T-helper 9 cell (primary cell): ENCODE results near the gene GATAD1.
A peak's percentile ranks its signal among the peaks of the same experiment; 100 is the strongest.
"Not testable (repeated sequence)": the region's sequence is repeated elsewhere in the genome, so short reads cannot be mapped to it uniquely, and the experiment has no call there.

Experiments
- DNase-seq: peaks from one replicate; pipeline ENCODE4 v3.0.0-alpha.2; 2020
- total RNA-seq, 2 donors: gene quantifications; one replicate each; lab custom pipeline; 2026; lab: John Stamatoyannopoulos, UW

GATAD1 gene, protein sequence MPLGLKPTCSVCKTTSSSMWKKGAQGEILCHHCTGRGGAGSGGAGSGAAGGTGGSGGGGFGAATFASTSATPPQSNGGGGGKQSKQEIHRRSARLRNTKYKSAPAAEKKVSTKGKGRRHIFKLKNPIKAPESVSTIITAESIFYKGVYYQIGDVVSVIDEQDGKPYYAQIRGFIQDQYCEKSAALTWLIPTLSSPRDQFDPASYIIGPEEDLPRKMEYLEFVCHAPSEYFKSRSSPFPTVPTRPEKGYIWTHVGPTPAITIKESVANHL
- 23.9 to 27.3 reads per million in 2 donors for total RNA-seq

DNA sequence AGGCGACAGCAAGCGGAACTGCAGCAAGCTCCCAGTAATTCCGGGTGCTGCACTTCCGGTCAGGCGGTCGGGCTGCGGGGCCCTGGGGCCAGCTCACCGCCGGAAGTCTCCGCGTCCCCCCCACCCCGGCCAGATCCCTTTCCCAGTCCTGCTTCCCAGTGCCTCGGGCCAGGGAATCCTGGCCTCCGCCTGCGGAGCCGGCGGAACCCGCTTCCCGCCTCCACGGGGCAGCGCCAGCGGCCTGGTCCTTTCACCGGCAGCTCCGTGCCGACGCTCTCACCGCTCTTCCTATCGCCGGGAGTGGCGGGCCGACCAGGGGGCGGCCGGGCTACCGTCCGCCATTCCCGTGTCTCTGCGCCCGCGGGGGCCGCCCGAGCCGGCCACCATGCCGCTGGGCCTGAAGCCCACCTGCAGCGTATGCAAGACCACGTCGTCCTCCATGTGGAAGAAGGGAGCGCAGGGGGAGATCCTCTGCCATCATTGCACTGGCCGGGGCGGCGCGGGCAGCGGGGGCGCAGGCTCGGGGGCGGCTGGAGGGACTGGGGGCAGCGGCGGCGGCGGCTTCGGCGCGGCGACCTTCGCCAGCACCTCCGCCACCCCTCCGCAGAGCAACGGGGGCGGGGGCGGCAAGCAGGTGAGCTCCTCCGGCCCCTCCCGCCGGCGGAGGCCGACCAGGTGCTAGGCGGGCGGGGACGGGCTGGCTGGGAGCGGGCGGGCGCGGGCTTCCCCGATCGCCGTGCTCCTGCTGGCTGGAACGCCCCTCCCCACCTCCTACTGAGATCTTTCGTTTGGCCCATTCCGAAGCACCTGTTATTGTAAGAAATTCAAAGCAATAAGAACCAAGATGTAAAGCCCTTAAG lies at the start of gene GATAD1:
TSS of gene GATAD1 (plus strand) at position 138 of the 860 bp plus-strand sequence. CDS start at position 386, 248 bp downstream.
- DNase-seq: peak; percentile 71

DNA sequence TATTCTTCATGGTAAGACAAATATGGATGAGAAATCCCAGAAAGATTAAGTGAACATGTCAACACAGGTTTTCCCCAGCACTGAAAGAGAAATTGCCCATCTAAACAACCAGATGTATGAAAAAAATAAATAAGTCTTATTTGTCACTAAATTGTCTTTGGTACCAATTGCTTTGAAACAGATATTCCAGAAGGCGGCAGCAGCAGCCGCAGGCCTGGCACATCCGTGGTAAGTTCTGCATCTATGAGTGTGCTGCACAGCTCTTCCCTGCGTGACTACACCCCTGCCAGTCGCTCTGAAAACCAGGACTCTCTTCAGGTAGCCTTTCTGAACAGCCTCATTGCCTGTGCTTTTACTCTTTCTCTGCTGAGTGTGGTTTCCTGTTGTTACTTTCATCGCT lies 49.7 kb upstream of the GATAD1 start:
- no peak for DNase-seq

DNA sequence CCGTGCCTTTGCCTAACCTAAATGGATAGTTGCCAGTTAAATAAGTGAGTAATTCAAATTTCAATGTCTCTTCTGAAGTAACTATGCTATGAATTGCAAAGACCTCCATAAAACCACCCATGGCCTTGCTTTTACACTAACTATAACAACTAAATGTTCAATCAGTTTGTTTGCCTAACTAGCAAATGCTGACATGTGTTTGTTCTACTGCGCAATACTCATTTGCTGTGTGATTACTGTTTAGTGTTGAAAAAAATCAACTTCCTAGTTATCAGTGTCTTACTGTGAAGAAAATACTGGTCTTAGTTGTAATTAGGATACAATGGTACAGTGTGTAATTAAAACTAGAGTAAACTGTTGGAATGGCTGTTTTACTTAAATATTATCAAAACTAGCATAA lies 47.3 kb upstream of the GATAD1 start:
- DNase-seq: no peak

DNA sequence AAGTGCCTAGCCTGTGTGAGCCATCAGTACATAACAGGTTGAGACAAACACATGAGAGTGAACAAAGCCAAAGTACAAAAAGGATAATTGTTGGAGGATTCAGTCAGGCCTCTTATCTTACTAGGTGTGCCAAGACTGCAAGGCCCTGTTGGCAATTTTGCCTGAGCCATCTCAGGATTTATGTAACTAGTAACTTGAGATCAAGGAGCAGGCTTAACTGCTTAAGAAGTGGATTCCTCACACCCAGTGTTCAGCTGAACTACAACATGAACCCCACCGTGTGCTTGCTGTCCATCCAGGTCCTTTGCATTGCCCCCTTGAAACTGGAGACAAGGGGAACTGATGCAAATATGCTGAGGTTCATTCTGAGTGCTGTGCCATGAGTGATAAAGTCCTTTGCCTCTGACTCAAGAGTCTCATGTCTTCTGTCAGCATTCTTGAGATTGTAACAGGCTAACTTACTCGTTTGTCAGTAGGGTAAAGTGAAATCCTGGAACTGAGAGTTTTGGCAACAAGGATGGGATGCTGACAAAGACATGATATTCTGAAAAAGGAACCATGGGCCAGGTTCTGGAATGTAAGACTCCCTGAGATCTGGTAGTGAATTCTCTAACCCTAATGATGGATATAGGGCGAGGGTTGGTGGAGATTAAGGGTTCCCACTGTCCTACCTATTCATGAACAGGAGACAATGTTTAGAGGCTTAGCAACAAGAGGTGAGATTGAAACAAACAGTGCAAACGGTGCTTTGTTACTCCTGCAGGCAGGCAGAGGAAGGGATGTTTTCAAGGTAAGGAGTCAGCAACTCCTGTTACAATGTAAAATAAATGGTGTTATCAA lies 44.1 kb upstream of the GATAD1 start:
- DNase-seq: no peak

DNA sequence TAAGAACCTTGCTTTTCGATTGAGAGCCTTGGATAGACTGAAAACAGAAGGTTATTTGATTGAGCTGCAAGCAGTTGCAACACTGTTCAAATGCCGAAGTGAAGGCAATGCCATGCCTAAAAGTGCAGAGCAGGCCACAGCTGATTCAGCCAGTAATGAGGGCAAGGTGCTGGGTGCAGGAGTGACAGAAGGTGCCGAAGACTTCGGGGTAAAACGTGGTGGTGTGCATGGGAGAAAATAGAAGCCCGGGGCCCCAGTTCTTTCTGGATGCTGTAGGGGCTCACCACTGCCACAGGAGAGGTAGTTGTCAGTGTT lies 43.6 kb upstream of the GATAD1 start:
- no peak for DNase-seq

DNA sequence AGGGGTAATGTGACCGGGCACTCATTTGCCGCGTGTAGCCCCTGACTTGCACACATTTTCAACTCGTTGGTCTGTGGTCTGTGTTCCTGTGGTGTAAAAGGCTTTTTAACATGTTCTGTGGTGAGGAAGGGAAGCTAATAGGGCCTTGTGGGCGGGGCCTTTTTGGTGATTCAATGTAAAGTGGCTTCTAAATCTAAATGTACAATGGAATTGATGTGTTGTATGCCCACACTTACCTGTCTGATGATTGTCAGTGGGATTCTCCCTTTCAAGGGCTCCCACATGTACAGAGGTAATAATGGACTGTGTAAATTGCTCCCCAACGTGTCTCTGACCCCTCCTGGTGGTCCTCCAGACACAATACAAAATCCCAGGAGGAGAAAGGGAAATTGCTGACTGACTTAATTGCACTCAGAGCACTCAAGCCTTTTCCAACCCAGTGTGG lies 43.1 kb upstream of the GATAD1 start:
- DNase-seq: no peak

DNA sequence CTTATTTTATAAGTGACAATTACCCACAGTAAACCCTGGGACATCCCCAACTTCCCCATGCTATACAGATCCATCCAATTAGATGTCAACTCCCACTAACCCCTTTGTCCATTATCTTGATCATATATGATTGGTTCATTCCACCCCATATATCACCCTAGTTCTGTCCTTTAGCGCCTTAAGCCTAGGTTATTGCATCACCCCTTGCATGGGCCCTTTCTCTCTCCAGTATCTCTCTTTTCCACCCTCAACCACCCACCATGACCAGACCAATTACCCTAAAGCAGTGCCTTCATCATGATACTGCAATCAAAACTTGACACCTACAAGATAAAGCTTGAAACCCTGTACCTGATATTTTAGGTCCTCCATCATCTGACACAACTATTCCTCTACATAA lies 37.9 kb upstream of the GATAD1 start:
- no peak for DNase-seq

DNA sequence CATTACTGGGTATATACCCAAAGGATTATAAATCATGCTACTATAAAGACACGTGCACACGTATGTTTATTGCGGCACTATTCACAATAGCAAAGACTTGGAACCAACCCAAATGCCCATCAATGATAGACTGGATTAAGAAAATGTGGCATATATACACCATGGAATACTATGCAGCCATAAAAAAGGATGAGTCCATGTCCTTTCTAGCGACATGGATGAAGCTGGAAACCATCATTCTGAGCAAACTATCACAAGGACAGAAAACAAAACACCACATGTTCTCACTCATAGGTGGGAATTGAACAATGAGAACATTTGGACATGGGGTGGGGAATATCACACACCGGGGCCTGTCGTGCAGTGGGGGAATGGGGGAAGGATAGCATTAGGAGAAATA lies 37.1 kb upstream of the GATAD1 start:
- DNase-seq: not testable (repeated sequence)

DNA sequence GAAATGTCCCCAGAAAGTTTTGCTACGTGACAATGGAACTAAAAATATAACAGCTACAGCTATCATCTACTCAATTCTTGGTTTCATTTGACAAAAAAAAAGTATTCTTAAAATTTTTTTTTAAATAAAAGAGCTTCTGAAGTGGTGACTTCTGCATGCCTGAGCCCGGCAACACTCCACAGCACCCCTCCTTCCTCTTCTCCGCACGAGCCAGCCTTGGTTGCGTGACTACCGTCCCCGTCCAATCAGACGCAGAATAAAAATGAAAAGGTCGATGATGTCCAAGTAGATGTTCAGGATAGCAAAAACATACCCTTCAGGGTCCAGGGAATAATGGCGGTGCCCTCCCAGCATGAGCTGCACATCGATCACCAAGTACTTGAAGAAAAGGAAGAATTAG lies 34.5 kb upstream of the GATAD1 start:
- DNase-seq: no peak

DNA sequence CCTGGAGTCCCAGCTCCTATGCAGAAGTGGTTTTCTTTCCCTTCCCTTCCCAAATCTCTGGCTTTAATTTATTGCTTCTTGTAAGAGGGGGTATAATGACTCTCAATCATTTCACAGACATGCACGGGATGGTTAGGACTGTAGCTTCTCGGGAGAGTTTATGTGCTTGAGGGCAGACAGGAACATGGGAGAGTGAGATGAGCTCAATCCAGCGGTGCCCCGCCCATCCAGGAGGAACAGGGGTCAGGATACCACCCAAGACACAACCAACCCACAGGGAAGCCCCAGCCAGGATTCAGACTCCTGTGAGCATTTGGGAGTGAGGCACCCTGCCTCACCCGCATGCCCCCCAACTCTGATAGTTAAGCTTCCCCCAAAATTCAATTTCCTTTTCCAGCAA lies 33.7 kb upstream of the GATAD1 start:
- DNase-seq: no peak

DNA sequence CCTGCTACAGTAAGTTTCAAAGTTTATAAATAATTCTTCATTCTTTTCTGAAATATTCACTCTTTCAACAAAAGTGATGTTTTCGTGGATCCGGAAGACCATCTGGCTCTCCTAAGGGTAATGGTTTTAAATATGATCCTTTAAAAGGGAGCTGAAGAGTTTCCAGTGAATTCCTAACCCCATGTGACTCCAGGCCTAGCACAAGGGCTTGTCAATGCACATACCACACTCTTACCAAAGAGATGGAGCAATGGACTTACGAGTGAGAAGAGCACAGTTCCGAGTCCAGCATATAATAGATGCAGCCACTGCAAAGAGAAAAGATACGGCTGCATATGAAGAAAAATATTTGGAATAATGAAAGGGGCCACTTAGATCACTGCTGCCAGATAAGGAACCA lies 32.1 kb upstream of the GATAD1 start:
- DNase-seq: no peak

DNA sequence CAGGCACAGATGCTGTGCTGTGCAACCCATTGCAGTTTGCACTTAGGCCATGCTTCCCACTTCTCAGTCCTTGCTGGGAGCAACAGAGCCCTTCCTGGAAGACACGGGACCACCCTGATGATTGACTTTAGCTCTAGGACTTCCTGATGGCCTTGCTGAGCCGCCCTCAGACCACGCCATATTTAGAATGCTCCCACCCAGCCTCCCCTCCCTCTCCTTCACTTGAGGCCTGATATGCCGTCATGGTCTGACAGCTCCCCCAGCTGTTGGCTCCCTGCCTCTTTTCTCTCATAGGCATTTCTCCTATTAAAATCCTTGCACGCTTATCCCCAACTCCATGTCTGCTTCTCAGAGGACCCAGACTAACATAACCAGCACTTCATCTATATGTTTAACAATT lies 29.4 kb upstream of the GATAD1 start:
- DNase-seq: no peak

DNA sequence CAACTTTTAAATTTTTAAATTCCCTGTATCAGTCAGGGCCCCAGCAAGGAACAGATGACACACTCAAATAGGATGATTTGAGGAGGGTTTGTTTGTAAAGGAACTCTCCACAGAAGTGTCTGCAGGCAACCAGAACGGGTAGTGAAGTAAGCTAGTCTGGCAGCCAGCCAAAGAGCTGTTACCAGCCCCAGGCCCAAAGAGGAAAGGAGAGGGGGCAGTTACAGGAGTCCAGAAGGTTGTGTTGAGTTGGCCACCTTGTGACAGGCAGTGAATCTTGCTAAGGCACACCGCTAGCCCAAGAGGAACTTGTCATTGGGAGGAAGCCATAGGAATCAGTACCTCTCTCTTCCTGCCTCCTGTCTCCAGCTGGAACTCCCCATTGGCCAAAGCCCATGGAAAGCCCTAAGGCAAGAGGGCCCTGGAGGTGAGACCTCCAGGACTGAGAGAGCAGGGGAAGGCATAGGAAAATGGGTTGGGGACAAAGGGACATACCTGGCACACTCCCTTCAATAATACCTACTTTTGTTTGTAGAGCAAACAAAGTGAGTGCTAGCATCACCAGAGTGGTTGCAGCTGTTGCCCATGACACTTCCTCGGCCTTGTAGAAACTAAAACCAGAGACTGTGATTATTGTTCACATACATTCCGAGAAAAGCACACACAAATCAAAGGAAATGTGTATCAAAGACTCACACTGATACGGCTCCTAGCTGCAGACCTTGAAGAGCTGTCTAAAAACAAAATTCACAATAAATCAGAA lies 25.4 kb upstream of the GATAD1 start:
- DNase-seq: no peak

DNA sequence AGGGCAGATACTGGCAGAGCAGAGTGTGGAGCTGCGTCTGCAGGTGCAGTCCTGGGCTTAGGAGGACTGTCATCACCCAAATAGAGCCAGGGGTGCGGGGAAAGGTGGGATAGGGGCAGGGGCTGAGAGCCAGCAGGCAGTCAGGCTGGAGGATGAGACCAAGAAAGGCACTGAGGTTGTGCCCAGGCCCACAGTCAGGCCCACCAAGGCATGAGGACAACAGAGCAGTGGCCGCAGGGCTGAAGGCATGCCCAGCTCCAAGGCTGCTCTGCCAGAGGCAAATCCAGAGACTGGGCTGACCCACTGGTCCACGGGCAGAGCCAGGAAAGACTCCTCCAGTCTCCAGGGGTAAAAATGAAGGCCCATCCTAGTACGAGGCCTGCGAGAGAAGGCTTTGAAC lies 24.4 kb upstream of the GATAD1 start:
- DNase-seq: no peak

DNA sequence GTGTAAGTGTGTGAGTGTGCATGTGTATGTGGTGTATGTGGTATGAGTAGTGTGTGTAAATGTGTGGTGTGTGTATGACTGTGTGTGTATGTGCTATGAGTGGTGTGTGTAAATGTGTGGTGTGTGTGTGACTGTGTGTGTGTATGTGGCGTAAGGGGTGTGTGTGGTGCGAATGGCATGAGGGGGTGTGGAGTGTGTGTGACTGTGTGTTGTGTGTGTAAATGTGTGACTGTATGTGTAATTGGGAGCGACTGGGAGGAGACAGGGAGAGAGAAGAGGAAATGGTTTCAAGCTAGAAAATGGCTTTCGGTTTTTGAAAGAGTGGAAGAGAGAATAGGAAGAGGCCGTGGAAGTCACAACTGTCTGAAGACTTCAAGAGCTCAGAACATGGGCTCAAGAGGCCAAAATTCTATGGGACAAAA lies 23.6 kb upstream of the GATAD1 start:
- no peak for DNase-seq

DNA sequence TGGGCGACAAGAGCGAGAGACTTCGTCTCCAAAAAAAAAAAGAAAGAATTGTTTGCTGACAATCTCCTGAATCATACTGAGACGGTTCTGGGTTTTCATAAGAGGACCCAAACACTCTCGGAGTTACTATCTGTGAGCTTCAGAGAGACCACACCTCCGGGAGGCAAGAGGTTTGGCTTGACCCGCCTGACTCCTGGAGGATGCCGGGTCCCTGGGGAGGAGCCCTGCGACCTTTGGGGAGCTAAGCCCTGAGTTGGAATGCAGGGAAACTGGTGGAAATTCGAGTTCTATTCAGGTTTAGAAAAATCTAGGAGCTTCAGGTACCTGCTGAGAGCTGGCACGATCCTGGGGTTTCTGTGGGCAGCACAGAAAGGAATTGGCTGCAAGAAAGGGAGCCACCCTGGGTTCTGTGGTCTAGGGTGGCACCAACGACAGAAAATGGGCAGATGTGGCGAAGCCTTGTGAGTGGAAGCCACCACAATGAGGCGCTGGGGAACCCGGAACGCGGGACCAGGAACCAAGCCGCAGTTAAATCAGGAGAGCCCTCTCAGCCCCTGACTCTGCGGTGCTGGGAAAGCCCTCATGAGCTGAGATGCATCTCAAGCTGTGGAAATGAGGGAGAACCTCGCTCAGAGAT lies 21.9 kb upstream of the GATAD1 start:
- no peak for DNase-seq

DNA sequence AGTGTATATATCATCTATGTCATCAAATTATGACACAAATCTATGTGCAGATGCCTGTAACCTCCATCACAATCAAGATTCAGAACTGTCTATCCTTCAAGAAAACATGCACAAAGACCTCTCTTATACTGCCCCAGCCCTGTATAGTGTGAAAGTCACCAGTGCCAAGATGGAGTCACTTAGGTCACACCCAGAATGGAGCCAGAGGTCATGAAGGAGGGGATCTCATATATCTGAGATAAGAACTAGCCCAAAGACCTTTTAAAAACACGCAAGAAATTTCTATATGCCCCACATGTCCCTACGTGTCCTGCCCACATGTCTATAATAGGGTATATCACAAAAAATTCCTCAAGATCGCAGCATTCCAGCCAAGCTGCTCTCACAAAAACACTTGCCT lies 20.1 kb upstream of the GATAD1 start:
- no peak for DNase-seq

DNA sequence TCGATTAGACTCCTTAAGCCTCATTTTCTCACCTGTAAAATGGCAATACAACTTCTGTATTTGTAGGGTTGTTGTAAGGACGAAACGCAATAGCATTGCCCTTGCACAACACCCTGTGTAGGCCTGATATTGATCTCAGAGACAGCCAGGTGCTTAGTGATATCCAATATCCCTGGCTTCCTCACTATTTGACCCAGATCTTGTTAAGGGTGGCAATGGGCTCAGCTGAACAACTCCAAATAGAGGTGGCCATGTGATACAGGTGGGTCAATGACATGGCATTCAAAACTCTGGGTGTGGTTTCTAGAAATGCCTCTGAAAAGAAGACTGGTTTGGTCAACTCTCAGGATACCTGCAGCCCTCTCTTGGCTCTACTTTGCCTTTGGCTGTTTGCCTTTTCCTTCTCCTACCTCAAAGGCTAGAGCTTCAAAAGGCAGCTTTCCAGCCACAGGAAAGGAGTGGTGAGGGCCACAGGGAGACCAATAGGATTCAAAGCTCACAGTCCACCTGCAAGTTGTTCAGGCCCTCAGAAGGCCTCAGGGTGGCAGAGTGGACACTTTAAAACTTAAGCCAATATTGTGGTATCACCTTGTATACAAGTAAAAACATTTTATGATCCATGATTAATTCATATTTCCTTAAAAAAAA lies 14.9 kb upstream of the GATAD1 start:
- no peak for DNase-seq

DNA sequence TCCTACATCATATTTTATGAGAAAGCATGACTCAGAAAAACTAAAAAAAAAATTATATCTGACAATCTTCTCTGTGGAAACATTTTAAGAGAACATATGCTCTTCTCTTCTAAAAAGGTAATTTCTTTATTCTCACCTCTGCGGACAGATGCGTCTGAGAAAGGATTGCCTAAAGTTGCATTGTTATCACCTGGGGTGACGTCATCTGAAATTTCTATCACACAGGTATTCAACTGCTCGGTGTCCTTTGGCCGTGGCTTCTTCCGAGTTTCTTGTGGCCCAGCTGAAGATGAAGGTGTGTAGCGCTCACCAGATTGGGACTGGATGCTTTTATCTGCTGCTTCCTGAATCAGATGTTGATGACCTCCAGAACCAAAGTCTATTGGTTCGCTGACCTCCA lies 14.3 kb upstream of the GATAD1 start:
- no peak for DNase-seq

DNA sequence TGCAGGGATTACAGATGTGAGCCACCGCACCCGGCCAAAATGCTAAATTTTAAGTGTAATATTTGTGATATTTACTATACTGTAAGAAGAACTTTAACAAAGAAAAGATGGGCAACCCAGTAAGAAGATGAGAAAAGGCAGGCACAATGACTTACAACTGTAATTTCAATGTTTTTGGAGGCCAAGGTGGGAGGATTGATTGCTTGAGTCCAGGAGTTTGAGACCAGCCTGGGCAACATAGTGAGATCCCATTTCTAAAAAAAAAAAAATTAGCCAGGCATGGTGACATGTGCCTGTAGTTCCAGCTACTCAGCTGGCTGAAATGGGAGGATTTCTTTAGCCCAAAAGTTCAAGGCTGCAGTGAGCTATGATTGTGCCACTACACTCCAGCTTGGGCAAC lies 11.7 kb upstream of the GATAD1 start:
- DNase-seq: no peak

DNA sequence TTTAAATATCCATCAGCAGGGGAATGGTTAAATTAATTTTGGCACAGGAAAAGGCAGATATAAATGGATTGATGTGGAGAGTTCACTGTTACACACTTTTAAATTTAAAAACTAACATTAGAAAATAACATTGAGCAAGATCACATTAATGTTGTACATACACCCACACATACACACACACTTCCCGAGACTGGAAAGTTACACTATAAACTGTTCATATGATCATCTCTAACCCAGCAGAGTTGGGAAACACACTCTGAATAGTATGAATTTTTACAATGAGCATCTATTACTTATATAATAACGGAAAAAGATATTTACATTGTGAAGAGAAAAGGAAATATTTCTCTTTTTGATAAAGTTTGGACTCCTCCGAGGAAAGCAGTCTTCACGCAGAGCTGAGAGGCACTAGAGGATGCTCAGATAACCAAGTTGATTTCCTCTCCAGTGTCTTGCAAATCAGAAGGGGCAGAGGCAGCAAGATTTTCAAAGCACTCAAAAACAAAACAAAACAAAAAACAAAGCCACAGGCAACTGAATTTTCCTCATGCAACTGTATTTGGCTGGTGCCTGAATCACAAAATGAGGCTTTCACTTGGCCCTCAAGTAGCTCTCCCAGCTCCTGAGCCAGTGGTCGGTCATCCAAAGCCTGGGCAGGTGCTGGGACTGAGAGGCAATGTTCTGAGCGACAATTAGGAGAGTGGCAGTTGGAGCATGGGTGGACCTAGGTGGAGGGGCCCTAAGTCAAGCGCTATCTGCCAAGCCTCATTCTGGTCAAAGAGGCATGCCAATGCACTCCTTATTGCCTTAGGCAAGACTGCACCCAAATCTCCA lies 10.5 kb upstream of the GATAD1 start:
- DNase-seq: no peak
